SK-N-SH treated with all-trans-retinoic acid at 6 μM for 48 hours (cell line): ENCODE results near the gene FRRS1.

Experiments used
- ATAC-seq: fragments of 200-7000 bp; cut with Tn5 transposase; 3 replicates; pipeline ENCODE4 v1.9.1; 2020; ENCODE audit warnings: mild to moderate bottlenecking, moderate library complexity
- ARNTL ChIP-seq: fragments of 450-650 bp; formaldehyde crosslinking; IDR thresholded peaks from 2 replicates; pipeline ENCODE4 v1.5.0; 2020; ENCODE audit warnings: low read depth, mild to moderate bottlenecking, moderate library complexity, borderline replicate concordance
- BACH2 ChIP-seq: fragments of 250-450 bp; sonication (Bioruptor Pico); IDR thresholded peaks from 2 replicates; pipeline ENCODE4 v1.9.0; 2021; ENCODE audit warnings: mild to moderate bottlenecking, borderline replicate concordance
- CREB5 ChIP-seq: fragments of 250-450 bp; sonication (Bioruptor Pico); IDR thresholded peaks from 2 replicates; pipeline ENCODE4 v1.5.1; 2020; ENCODE audit warnings: low read depth, mild to moderate bottlenecking, moderate library complexity
- CSRNP3 ChIP-seq: fragments of 250-450 bp; sonication (Bioruptor Pico); IDR thresholded peaks from 2 replicates; pipeline ENCODE4 v1.5.1; 2021; ENCODE audit warnings: mild to moderate bottlenecking, moderate library complexity
- ESRRG ChIP-seq: fragments of 250-450 bp; sonication (Bioruptor Pico); IDR thresholded peaks from 2 replicates; pipeline ENCODE4 v1.6.1; 2021; ENCODE audit warnings: mild to moderate bottlenecking
- GLIS3 ChIP-seq: fragments of 250-450 bp; sonication (Bioruptor Pico); IDR thresholded peaks from 2 replicates; pipeline ENCODE4 v1.5.0; 2020; ENCODE audit warnings: mild to moderate bottlenecking, moderate library complexity
- ISL1 ChIP-seq: fragments of 250-450 bp; sonication (Bioruptor Pico); IDR thresholded peaks from 2 replicates; pipeline ENCODE4 v2.1.2; 2022; ENCODE audit warnings: mild to moderate bottlenecking, moderate library complexity
- OSR1 ChIP-seq: fragments of 250-450 bp; sonication (Bioruptor Pico); IDR thresholded peaks from 2 replicates; pipeline ENCODE4 v1.8.0; 2022; ENCODE audit warnings: moderate library complexity, mild to moderate bottlenecking, inconsistent platforms
- PATZ1 ChIP-seq: fragments of 250-450 bp; sonication (Bioruptor Pico); IDR thresholded peaks from 2 replicates; pipeline ENCODE4 v1.8.0; 2020; ENCODE audit warnings: mild to moderate bottlenecking, moderate library complexity, borderline replicate concordance
- RARB ChIP-seq: fragments of 250-450 bp; sonication (Bioruptor Pico); IDR thresholded peaks from 2 replicates; pipeline ENCODE4 v1.8.0; 2021; ENCODE audit warnings: mild to moderate bottlenecking, moderate library complexity
- SNAI2 ChIP-seq: fragments of 250-450 bp; sonication (Bioruptor Pico); IDR thresholded peaks from 2 replicates; pipeline ENCODE4 v1.5.0; 2020; ENCODE audit warnings: mild to moderate bottlenecking, moderate library complexity
- TSHZ2 ChIP-seq: fragments of 250-450 bp; sonication (Bioruptor Pico); IDR thresholded peaks from 2 replicates; pipeline ENCODE4 v1.5.0; 2020; ENCODE audit warnings: mild to moderate bottlenecking, moderate library complexity
- ZFP3 ChIP-seq: fragments of 250-450 bp; sonication (Bioruptor Pico); IDR thresholded peaks from 2 replicates; pipeline ENCODE4 v1.5.0; 2020; ENCODE audit warnings: mild to moderate bottlenecking, moderate library complexity
- ZFP30 ChIP-seq: fragments of 450-650 bp; formaldehyde crosslinking; IDR thresholded peaks from 2 replicates; pipeline ENCODE4 v1.5.0; 2022; ENCODE audit warnings: mild to moderate bottlenecking, moderate library complexity

The FRRS1 gene

GRCh38 chr1:99754055-99754626 is 12.3 kb downstream of the FRRS1 start (continued):
- TF ChIP-seq PATZ1 (CRISPR knock-in tag) (no peak), ZFP30 (CRISPR knock-in tag) (no peak)
- TF ChIP-seq, all 23 proteins: peak for 0

GRCh38 chr1:99751877-99752504 is 14.4 kb downstream of the FRRS1 start:
- TF ChIP-seq TSHZ2 (CRISPR knock-in tag) (no peak), ISL1 (CRISPR knock-in tag) (peak; percentile 69)

GRCh38 chr1:99749504-99750347 is 16.7 kb downstream of the FRRS1 start:
- ATAC-seq: no peak

More at GRCh38 chr1:99751877-99752504, 14.4 kb downstream of the FRRS1 start:
- no peak for ATAC-seq

More at GRCh38 chr1:99749504-99750347, 16.7 kb downstream of the FRRS1 start:
- TF ChIP-seq GLIS3 (CRISPR knock-in tag): no peak
- TF ChIP-seq ARNTL (CRISPR knock-in tag): no peak
- no peak for TF ChIP-seq ZFP3 (CRISPR knock-in tag)
- no peak for TF ChIP-seq OSR1 (CRISPR knock-in tag)
- no peak for TF ChIP-seq TSHZ2 (CRISPR knock-in tag)
- TF ChIP-seq SNAI2 (CRISPR knock-in tag): no peak
- TF ChIP-seq ISL1 (CRISPR knock-in tag): no peak
- TF ChIP-seq CSRNP3 (CRISPR knock-in tag): no peak
- TF ChIP-seq BACH2 (CRISPR knock-in tag): no peak
- no peak for TF ChIP-seq PATZ1 (CRISPR knock-in tag)
- no peak for TF ChIP-seq ESRRG (CRISPR knock-in tag)
- TF ChIP-seq CREB5: no peak
- no peak for TF ChIP-seq RARB (CRISPR knock-in tag)
